Neural crest cell (in vitro differentiated cells): ENCODE data around the gene BRIP1. TPM values are rescaled to one million over a fixed set of nuclear protein-coding genes. Genes with fewer than 3 reads are reported as not detected.

Experiments used
- DNase-seq: peaks from one replicate; pipeline ENCODE4 v3.0.0; 2021; ENCODE audit warnings: low read depth, mixed read lengths, low spot score
- H3K27ac Mint-ChIP-seq: one replicate; pipeline ENCODE4 v1.8.0; 2021; ENCODE audit warnings: mild to moderate bottlenecking, mixed read lengths; ENCODE audit not compliant: unreplicated experiment
- H3K27me3 Mint-ChIP-seq: 2 replicates; pipeline ENCODE4 v1.8.0; 2021; ENCODE audit warnings: low read depth, mild to moderate bottlenecking, mixed read lengths
- H3K36me3 Mint-ChIP-seq: 2 replicates; pipeline ENCODE4 v1.8.0; 2021; ENCODE audit warnings: low read depth, mild to moderate bottlenecking, mixed read lengths
- H3K4me1 Mint-ChIP-seq: 2 replicates; pipeline ENCODE4 v1.8.0; 2021; ENCODE audit warnings: mixed read lengths
- H3K4me3 Mint-ChIP-seq: one replicate; pipeline ENCODE4 v1.8.0; 2021; ENCODE audit warnings: mild to moderate bottlenecking, mixed read lengths
- H3K9me3 Mint-ChIP-seq: 2 replicates; pipeline ENCODE4 v1.8.0; 2021; ENCODE audit warnings: mixed read lengths
- CTCF ChIP-seq: fragments of 200-600 bp; sonication (generic); conservative IDR thresholded peaks from 2 replicates; pipeline ENCODE4 v1.5.0; 2021; ENCODE audit warnings: antibody characterized with exemption, mild to moderate bottlenecking
- total RNA-seq: library from RNA; stranded (reverse); gene quantifications from 2 replicates; pipeline ENCODE4 v1.2.1, GENCODE V29; 2021

The BRIP1 gene
- total RNA-seq, 1 donor from 2014 or later, result 31.4 TPM

GRCh38 chr17:61687769-61688168 lies 175.6 kb downstream of the BRIP1 start:
- TF ChIP-seq CTCF, result no peak
- Mint-ChIP-seq H3K27ac (peak overlapping the region; percentile 43), H3K27me3 (no peaks in the 10 kb centered on the region), H3K9me3 (no peaks in the 10 kb centered on the region), H3K4me3 (no peak overlapping the region), H3K4me1 (no peaks in the 10 kb centered on the region), H3K36me3 (peaks cover 32% of the 10 kb centered on the region)
- no peak for DNase-seq

- H3K27ac Mint-ChIP-seq, result no peak overlapping the region
- no peaks in the 10 kb centered on the region for H3K4me1 Mint-ChIP-seq
- H3K9me3 Mint-ChIP-seq, result no peaks in the 10 kb centered on the region
- no peak for DNase-seq
- H3K4me3 Mint-ChIP-seq, result no peak overlapping the region
- no peaks in the 10 kb centered on the region for H3K27me3 Mint-ChIP-seq
- peaks cover 25% of the 10 kb centered on the region for H3K36me3 Mint-ChIP-seq
- no peak for TF ChIP-seq CTCF
Measured at GRCh38 chr17:61686113-61686512, 177.2 kb downstream of the BRIP1 start.

GRCh38 chr17:61684818-61685217 lies 178.5 kb downstream of the BRIP1 start:
- Mint-ChIP-seq H3K36me3 (peaks cover 24% of the 10 kb centered on the region), H3K4me3 (no peak overlapping the region), H3K9me3 (no peaks in the 10 kb centered on the region), H3K27me3 (no peaks in the 10 kb centered on the region), H3K27ac (no peak overlapping the region), H3K4me1 (no peaks in the 10 kb centered on the region)
- DNase-seq, result no peak
- no peak for TF ChIP-seq CTCF

- no peaks in the 10 kb centered on the region for H3K4me1 Mint-ChIP-seq
- TF ChIP-seq CTCF, result no peak
- H3K36me3 Mint-ChIP-seq, result peaks cover 19% of the 10 kb centered on the region
- H3K27ac Mint-ChIP-seq, result no peak overlapping the region
- no peaks in the 10 kb centered on the region for H3K9me3 Mint-ChIP-seq
- H3K27me3 Mint-ChIP-seq, result no peaks in the 10 kb centered on the region
- DNase-seq, result no peak
- H3K4me3 Mint-ChIP-seq, result no peak overlapping the region
Measured at GRCh38 chr17:61684172-61684571, 179.2 kb downstream of the BRIP1 start.

- Mint-ChIP-seq H3K27ac (no peak overlapping the region), H3K36me3 (peaks cover 17% of the 10 kb centered on the region), H3K27me3 (no peaks in the 10 kb centered on the region), H3K4me1 (no peaks in the 10 kb centered on the region), H3K9me3 (no peaks in the 10 kb centered on the region), H3K4me3 (no peak overlapping the region)
- no peak for DNase-seq
- TF ChIP-seq CTCF, result no peak
Measured at GRCh38 chr17:61683466-61683865, 179.9 kb downstream of the BRIP1 start.

GRCh38 chr17:61680921-61681320 lies 182.4 kb downstream of the BRIP1 start:
- peaks cover 14% of the 10 kb centered on the region for H3K36me3 Mint-ChIP-seq
- no peaks in the 10 kb centered on the region for H3K9me3 Mint-ChIP-seq
- H3K27me3 Mint-ChIP-seq, result no peaks in the 10 kb centered on the region
- DNase-seq, result no peak
- H3K4me1 Mint-ChIP-seq, result no peaks in the 10 kb centered on the region
- no peak for TF ChIP-seq CTCF
- no peak overlapping the region for H3K27ac Mint-ChIP-seq
- no peak overlapping the region for H3K4me3 Mint-ChIP-seq
